Adrenal gland (tissue), 5 donors: ENCODE measurements around the gene STMN1.

Experiments used
- POLR2A ChIP-seq, 2 donors: fragments of 450-650 bp; IDR thresholded peaks; one replicate each; pipeline ENCODE4 v1.6.1; 2017; ENCODE audit warnings: antibody characterized with exemption in 2 of 2, mild to moderate bottlenecking in 2 of 2, moderate library complexity in 1 of 2
- TF ChIP-seq, protein P1 (sequence below), 6 experiments: fragments of 450-650 bp in 4 of 6; fragments of 200-600 bp in 2 of 6; sonication (generic) in 1 of 6; IDR thresholded peaks; 1 replicate in 5 of 6; 2 replicates in 1 of 6; pipeline versions ENCODE4 v1.5.1 to v1.8.0; 2016 to 2021; ENCODE audit warnings: antibody characterized with exemption in 6 of 6, mild to moderate bottlenecking in 2 of 6, moderate library complexity in 1 of 6
- donor health status: DM: no; HTN: no; CAD: no.

DNA sequence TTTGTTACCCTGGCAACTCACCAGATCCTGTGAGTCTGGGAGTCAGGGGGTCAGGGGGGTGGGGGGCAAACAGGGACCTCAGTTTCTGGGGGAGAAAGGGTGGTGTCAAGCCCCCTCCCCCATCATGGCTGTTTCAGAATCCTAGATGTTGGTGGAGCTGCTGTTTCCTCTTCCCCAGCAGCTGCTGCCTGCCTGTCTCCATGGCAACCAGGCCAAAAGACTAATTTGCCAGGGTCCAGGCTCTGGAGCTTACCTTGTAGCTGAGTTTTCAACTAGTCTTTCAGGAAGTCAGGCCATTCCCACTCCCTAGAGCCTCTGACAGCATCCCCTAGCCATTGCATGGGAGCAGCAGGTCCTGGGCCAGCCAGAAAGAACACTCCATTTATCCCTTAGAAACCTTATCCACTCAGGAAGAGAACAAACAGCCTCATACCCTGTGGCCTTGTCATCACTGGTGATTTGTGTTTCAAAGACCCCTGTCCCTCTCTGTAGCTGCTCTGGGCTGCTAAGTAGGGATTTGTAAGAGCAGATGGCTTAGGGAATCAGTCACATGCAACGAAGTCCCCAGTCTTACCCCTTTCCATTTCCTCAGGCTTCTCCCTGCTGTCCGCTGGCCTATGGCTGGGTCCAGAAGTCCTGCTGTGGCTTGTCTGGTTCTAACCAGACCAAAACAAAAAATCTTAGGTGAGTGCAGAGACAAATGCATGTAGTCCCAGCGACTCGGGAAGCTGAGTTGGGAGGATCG, 21.5 kb upstream of the STMN1 start:
- TF ChIP-seq, protein P1, sequence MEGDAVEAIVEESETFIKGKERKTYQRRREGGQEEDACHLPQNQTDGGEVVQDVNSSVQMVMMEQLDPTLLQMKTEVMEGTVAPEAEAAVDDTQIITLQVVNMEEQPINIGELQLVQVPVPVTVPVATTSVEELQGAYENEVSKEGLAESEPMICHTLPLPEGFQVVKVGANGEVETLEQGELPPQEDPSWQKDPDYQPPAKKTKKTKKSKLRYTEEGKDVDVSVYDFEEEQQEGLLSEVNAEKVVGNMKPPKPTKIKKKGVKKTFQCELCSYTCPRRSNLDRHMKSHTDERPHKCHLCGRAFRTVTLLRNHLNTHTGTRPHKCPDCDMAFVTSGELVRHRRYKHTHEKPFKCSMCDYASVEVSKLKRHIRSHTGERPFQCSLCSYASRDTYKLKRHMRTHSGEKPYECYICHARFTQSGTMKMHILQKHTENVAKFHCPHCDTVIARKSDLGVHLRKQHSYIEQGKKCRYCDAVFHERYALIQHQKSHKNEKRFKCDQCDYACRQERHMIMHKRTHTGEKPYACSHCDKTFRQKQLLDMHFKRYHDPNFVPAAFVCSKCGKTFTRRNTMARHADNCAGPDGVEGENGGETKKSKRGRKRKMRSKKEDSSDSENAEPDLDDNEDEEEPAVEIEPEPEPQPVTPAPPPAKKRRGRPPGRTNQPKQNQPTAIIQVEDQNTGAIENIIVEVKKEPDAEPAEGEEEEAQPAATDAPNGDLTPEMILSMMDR (IDR thresholded peaks at IDR 0.05), result no peak
- TF ChIP-seq POLR2A (IDR thresholded peaks at IDR 0.05), result no peak
